HepG2 (cell line): ENCODE measurements around the gene CARS2. TPM values are rescaled to one million over a fixed set of nuclear protein-coding genes. Genes with fewer than 3 reads are reported as not detected.

Experiments
- ATF1 ChIP-seq: IDR thresholded peaks from 2 replicates; pipeline ENCODE4 v1.6.1; 2016; ENCODE audit warnings: mild to moderate bottlenecking, control low read depth
- ATF7 ChIP-seq, 2 experiments: fragments of 450-650 bp in 1 of 2; sonication (generic) in 1 of 2; formaldehyde crosslinking in 1 of 2; IDR thresholded peaks; 2 replicates each; pipeline versions ENCODE4 v1.4.0 to v1.6.1; 2016 to 2020; ENCODE audit warnings: antibody characterized with exemption in 1 of 2, mild to moderate bottlenecking in 1 of 2, missing genetic modification reagents in 1 of 2
- EP300 ChIP-seq, 3 experiments: sonication (generic) in 1 of 3; formaldehyde crosslinking in 1 of 3; IDR thresholded peaks; 2 replicates each; pipeline versions ENCODE4 v1.5.1 to v1.6.1; 2011 to 2020; ENCODE audit warnings: low read depth in 2 of 3, low read length in 2 of 3, borderline replicate concordance in 1 of 3, improper control_type of control experiment in 1 of 3, mild to moderate bottlenecking in 1 of 3, missing genetic modification reagents in 1 of 3, moderate library complexity in 1 of 3
- GPN1 ChIP-seq: sonication (generic); formaldehyde crosslinking; IDR thresholded peaks from 2 replicates; pipeline ENCODE4 v1.5.1; 2020; ENCODE audit warnings: missing genetic modification reagents, borderline replicate concordance
- MTA1 ChIP-seq: sonication (generic); formaldehyde crosslinking; IDR thresholded peaks from 2 replicates; pipeline ENCODE4 v1.4.0; 2020; ENCODE audit warnings: missing genetic modification reagents, mild to moderate bottlenecking, borderline replicate concordance
- PCBP1 ChIP-seq: fragments of 200-400 bp; formaldehyde crosslinking; IDR thresholded peaks from 2 replicates; pipeline ENCODE4 v1.6.1; 2017; ENCODE audit warnings: mild to moderate bottlenecking, low read depth, low read length, borderline replicate concordance
- PCBP2 ChIP-seq: fragments of 200-400 bp; formaldehyde crosslinking; optimal IDR thresholded peaks from 2 replicates; pipeline ENCODE3; 2018; ENCODE audit warnings: low read length, low read depth; ENCODE audit not compliant: poor library complexity, severe bottlenecking
- PLRG1 ChIP-seq: fragments of 450-650 bp; conservative IDR thresholded peaks from 2 replicates; pipeline ENCODE4 v1.6.1; 2016
- RFXAP ChIP-seq: sonication (generic); formaldehyde crosslinking; IDR thresholded peaks from 2 replicates; pipeline ENCODE4 v1.4.0; 2020; ENCODE audit warnings: missing genetic modification reagents, borderline replicate concordance
- SP1 ChIP-seq, 2 experiments: fragments of 450-650 bp in 1 of 2; sonication (generic) in 1 of 2; formaldehyde crosslinking in 1 of 2; IDR thresholded peaks; 2 replicates each; pipeline versions ENCODE4 v1.4.0 to v1.6.1; 2016 to 2020; ENCODE audit warnings: missing genetic modification reagents in 1 of 2
- ZBTB39 ChIP-seq: sonication (generic); formaldehyde crosslinking; IDR thresholded peaks from 2 replicates; pipeline ENCODE4 v1.5.0; 2020; ENCODE audit warnings: missing genetic modification reagents
- ZEB1 ChIP-seq: IDR thresholded peaks from 2 replicates; pipeline ENCODE4 v1.6.1; 2012; ENCODE audit warnings: mild to moderate bottlenecking, low read depth, inconsistent platforms; ENCODE audit not compliant: insufficient replicate concordance
- ZNF333 ChIP-seq: sonication (generic); formaldehyde crosslinking; IDR thresholded peaks from 2 replicates; pipeline ENCODE4 v1.4.0; 2020; ENCODE audit warnings: mild to moderate bottlenecking, missing genetic modification reagents, borderline replicate concordance
- ZNF546 ChIP-seq: sonication (generic); formaldehyde crosslinking; conservative IDR thresholded peaks from 2 replicates; pipeline ENCODE4 v1.8.1; 2023; ENCODE audit warnings: mild to moderate bottlenecking, missing genetic modification reagents
- ZNF629 ChIP-seq: sonication (generic); formaldehyde crosslinking; conservative IDR thresholded peaks from 2 replicates; pipeline ENCODE4 v1.5.0; 2020; ENCODE audit warnings: missing genetic modification reagents
- ZNF775 ChIP-seq: sonication (generic); formaldehyde crosslinking; IDR thresholded peaks from 2 replicates; pipeline ENCODE4 v1.4.0; 2020; ENCODE audit warnings: missing genetic modification reagents, mild to moderate bottlenecking, moderate library complexity, borderline replicate concordance
- ZNF780A ChIP-seq: sonication (generic); formaldehyde crosslinking; IDR thresholded peaks from 2 replicates; pipeline ENCODE4 v1.8.0; 2022; ENCODE audit warnings: mild to moderate bottlenecking, missing genetic modification reagents, moderate library complexity
- polyA plus RNA-seq, 8 experiments: library from polyadenylated mRNA; depleted of rRNA in 3 of 8; stranded (reverse) in 7 of 8; unstranded in 1 of 8; fragments of >200 nt; fragmentation: Illumina TruSeq in 4 of 8; extraction: Trizol in 4 of 8; gene quantifications; 2 replicates each; pipeline versions ENCODE4 v1.2.1 to v1.2.3, GENCODE V29; 2011 to 2016; ENCODE audit warnings: low read depth in 4 of 8, missing spikeins in 1 of 8, mixed read lengths in 1 of 8; ENCODE audit not compliant: insufficient read depth in 1 of 8
- total RNA-seq, 5 experiments: library from RNA; depleted of rRNA; stranded (reverse); fragments of >200 nt; fragmentation: Illumina TruSeq; extraction: Trizol; gene quantifications; 2 replicates each; pipeline ENCODE4 v1.2.3, GENCODE V29; 2016; ENCODE audit warnings: low read depth in 1 of 5
- TF ChIP-seq, protein P1 (sequence below): conservative IDR thresholded peaks from 2 replicates; pipeline ENCODE4 v1.6.1; 2018; ENCODE audit warnings: missing genetic modification reagents
- TF ChIP-seq, protein P2 (sequence below): sonication (generic); formaldehyde crosslinking; IDR thresholded peaks from 2 replicates; pipeline ENCODE4 v1.5.0; 2020; ENCODE audit warnings: missing genetic modification reagents
- TF ChIP-seq, protein P3 (sequence below): sonication (generic); formaldehyde crosslinking; IDR thresholded peaks from 2 replicates; pipeline ENCODE4 v1.8.1; 2023; ENCODE audit warnings: mild to moderate bottlenecking, missing genetic modification reagents

The CARS2 gene
- total and polyA plus RNA-seq, 2 of the 13 experiments (the other 11 are each of a cell fraction or from before 2014, with no cell fraction given), result 41.1 to 59.3 TPM

DNA sequence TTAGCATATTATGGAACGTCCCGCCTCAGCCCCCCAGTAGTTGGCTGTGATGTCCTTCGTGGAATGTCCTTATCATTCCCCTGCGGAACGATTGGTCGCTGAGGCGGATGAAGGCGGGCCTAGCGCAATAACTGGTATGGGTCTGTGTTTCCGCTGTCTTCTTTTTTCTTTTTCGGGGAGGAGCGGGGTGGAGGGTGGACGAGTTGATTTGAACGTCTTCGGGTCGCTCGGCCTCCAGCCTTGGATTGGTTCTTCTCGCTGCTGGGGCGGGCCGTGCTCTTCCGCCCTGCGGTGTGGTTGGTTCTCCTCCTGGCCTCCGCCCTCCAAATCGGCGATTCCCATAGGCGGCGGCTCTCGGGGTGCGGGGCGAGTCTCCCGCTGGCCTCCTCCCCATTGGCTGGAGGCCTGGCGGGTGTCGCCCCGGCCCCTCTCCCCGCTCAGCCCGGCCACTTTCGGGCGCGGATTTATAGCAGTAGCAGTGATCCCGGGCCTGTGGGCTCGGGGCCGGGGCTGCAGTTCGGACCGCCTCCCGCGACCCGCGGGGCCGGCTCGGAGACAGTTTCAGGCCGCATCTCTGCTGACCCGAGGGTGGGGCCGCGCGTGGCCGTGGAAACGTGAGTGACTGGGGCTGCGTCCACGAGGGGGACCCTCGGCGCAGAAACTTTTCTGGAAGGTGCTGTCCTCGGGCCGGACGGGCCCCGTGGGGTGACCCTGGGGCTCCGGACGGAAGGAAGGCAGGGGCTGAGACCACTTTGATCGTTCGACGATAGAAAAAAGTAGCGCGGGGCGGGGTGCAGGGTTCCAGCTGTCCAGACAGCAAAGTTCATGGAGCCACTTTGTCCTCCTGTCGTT, 9.7 kb upstream of the CARS2 start (continued):
- TF ChIP-seq ATF7 (IDR thresholded peaks at IDR 0.05) (no peak), ATF7 (CRISPR knock-in tag; IDR thresholded peaks at IDR 0.05) (no peak), GPN1 (CRISPR knock-in tag) (no peak), ZNF546 (CRISPR knock-in tag) (no peak), PCBP1 (no peak), ZNF629 (CRISPR knock-in tag) (no peak), RFXAP (CRISPR knock-in tag) (peak; percentile 53; the same call in 1 of the 2 replicates), ZNF333 (CRISPR knock-in tag) (no peak), ZNF775 (CRISPR knock-in tag) (no peak), PCBP2 (no peak), PLRG1 (no peak), ATF1 (CRISPR knock-in tag) (peak; percentile 86), ZEB1 (no peak), ZBTB39 (CRISPR knock-in tag) (no peak), MTA1 (no peak), EP300 (IDR thresholded peaks at IDR 0.05; ENCODE audit: low read depth in 2 of 2, low read length in 2 of 2) (no peak), EP300 (CRISPR knock-in tag; IDR thresholded peaks at IDR 0.05; ENCODE audit: borderline replicate concordance) (no peak), ZNF780A (no peak), SP1 (IDR thresholded peaks at IDR 0.05) (no peak), SP1 (CRISPR knock-in tag; IDR thresholded peaks at IDR 0.05) (peak; percentile 36)
- TF ChIP-seq, protein P1, sequence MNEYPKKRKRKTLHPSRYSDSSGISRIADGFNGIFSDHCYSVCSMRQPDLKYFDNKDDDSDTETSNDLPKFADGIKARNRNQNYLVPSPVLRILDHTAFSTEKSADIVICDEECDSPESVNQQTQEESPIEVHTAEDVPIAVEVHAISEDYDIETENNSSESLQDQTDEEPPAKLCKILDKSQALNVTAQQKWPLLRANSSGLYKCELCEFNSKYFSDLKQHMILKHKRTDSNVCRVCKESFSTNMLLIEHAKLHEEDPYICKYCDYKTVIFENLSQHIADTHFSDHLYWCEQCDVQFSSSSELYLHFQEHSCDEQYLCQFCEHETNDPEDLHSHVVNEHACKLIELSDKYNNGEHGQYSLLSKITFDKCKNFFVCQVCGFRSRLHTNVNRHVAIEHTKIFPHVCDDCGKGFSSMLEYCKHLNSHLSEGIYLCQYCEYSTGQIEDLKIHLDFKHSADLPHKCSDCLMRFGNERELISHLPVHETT (CRISPR knock-in tag), result no peak
- TF ChIP-seq, protein P2, sequence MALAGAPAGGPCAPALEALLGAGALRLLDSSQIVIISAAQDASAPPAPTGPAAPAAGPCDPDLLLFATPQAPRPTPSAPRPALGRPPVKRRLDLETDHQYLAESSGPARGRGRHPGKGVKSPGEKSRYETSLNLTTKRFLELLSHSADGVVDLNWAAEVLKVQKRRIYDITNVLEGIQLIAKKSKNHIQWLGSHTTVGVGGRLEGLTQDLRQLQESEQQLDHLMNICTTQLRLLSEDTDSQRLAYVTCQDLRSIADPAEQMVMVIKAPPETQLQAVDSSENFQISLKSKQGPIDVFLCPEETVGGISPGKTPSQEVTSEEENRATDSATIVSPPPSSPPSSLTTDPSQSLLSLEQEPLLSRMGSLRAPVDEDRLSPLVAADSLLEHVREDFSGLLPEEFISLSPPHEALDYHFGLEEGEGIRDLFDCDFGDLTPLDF, result peak; percentile 69; the same call in 1 of the 2 replicates
- TF ChIP-seq, protein P3, sequence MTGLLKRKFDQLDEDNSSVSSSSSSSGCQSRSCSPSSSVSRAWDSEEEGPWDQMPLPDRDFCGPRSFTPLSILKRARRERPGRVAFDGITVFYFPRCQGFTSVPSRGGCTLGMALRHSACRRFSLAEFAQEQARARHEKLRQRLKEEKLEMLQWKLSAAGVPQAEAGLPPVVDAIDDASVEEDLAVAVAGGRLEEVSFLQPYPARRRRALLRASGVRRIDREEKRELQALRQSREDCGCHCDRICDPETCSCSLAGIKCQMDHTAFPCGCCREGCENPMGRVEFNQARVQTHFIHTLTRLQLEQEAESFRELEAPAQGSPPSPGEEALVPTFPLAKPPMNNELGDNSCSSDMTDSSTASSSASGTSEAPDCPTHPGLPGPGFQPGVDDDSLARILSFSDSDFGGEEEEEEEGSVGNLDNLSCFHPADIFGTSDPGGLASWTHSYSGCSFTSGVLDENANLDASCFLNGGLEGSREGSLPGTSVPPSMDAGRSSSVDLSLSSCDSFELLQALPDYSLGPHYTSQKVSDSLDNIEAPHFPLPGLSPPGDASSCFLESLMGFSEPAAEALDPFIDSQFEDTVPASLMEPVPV (CRISPR knock-in tag), result no peak
